Epithelial cell of proximal tubule (primary cell): ENCODE data around the gene MGA. TPM values are rescaled to one million over a fixed set of nuclear protein-coding genes. Genes with fewer than 3 reads are reported as not detected.

Experiments
- DNase-seq: peaks from one replicate; pipeline ENCODE4 v3.0.0-alpha.2; 2011; ENCODE audit warnings: low read depth
- H3K4me3 ChIP-seq: 2 replicates; pipeline ENCODE4 v1.5.1; 2011; ENCODE audit warnings: low read depth, mild to moderate bottlenecking, low read length
- CTCF ChIP-seq: conservative IDR thresholded peaks from 2 replicates; pipeline ENCODE4 v1.5.1; 2012; ENCODE audit warnings: low read depth, mild to moderate bottlenecking, low read length
- total RNA-seq: library from RNA; depleted of rRNA; stranded (reverse); fragments of >200 nt; gene quantifications from 2 replicates; pipeline ENCODE4 v1.2.3, GENCODE V29; 2015

Gene MGA
- total RNA-seq, 1 donor from 2014 or later, result 20.8 TPM

GRCh38 chr15:41794081-41794480 is 133.9 kb downstream of the MGA start:
- DNase-seq, result no peak

GRCh38 chr15:41795996-41796856 is 136.0 kb downstream of the MGA start:
- no peak for TF ChIP-seq CTCF
- no peak for DNase-seq
- no peak overlapping the region for H3K4me3 ChIP-seq

More at GRCh38 chr15:41794081-41794480, 133.9 kb downstream of the MGA start:
- no peak overlapping the region for H3K4me3 ChIP-seq
- no peak for TF ChIP-seq CTCF

- no peak overlapping the region for H3K4me3 ChIP-seq
- DNase-seq, result no peak
- no peak for TF ChIP-seq CTCF
Measured at GRCh38 chr15:41797201-41797944, 137.2 kb downstream of the MGA start.

GRCh38 chr15:41798607-41799487 is 138.6 kb downstream of the MGA start:
- H3K4me3 ChIP-seq, result no peak overlapping the region
- no peak for DNase-seq
- no peak for TF ChIP-seq CTCF

- H3K4me3 ChIP-seq, result no peak overlapping the region
- DNase-seq, result no peak
- TF ChIP-seq CTCF, result no peak
Measured at GRCh38 chr15:41799488-41799805, 139.2 kb downstream of the MGA start.

GRCh38 chr15:41801185-41801584 is 141.0 kb downstream of the MGA start:
- H3K4me3 ChIP-seq, result no peak overlapping the region
- TF ChIP-seq CTCF, result no peak
- DNase-seq, result no peak
